GM11168 (cell line): ENCODE results near the gene LYST.

Experiments
- in situ Hi-C: fragments of 300-500 bp; cut with MboI; formaldehyde crosslinking; loops from one replicate; pipeline ENCODE4 v1.12.0; 2022; ENCODE audit warnings: low sequenced_read_pairs; ENCODE audit not compliant: unreplicated experiment

The LYST gene

GRCh38 chr1:235735621-235736020 lies 131.1 kb downstream of the LYST start:
- in situ Hi-C loops = no loop called here

GRCh38 chr1:235734335-235734734 lies 132.4 kb downstream of the LYST start:
- in situ Hi-C loops = no loop called here

GRCh38 chr1:235730007-235730406 lies 136.7 kb downstream of the LYST start:
- in situ Hi-C loops = no loop called here

GRCh38 chr1:235726557-235726956 lies 140.1 kb downstream of the LYST start:
- in situ Hi-C loops = no loop called here

- in situ Hi-C loops = no loop called here
Measured at GRCh38 chr1:235725434-235725833, 141.3 kb downstream of the LYST start.

- in situ Hi-C loops = no loop called here
Measured at GRCh38 chr1:235724730-235725129, 142.0 kb downstream of the LYST start.

- in situ Hi-C loops = no loop called here
Measured at GRCh38 chr1:235722858-235723257, 143.8 kb downstream of the LYST start.

- in situ Hi-C loops = no loop called here
Measured at GRCh38 chr1:235721982-235722381, 144.7 kb downstream of the LYST start.

- in situ Hi-C loops = no loop called here
Measured at GRCh38 chr1:235720544-235720943, 146.2 kb downstream of the LYST start.

GRCh38 chr1:235714205-235714897 lies 152.4 kb downstream of the LYST start:
- in situ Hi-C loops = no loop called here

GRCh38 chr1:235712812-235713211 lies 153.9 kb downstream of the LYST start:
- in situ Hi-C loops = no loop called here

GRCh38 chr1:235710687-235711086 lies 156.0 kb downstream of the LYST start:
- in situ Hi-C loops = no loop called here

GRCh38 chr1:235709018-235709417 lies 157.7 kb downstream of the LYST start:
- in situ Hi-C loops = no loop called here

- in situ Hi-C loops = no loop called here
Measured at GRCh38 chr1:235708390-235708962, 158.2 kb downstream of the LYST start.

- in situ Hi-C loops = no loop called here
Measured at GRCh38 chr1:235703506-235703905, 163.2 kb downstream of the LYST start.

- in situ Hi-C loops = no loop called here
Measured at GRCh38 chr1:235702412-235702811, 164.3 kb downstream of the LYST start.

GRCh38 chr1:235697508-235697907 lies 169.2 kb downstream of the LYST start:
- in situ Hi-C loops = no loop called here

GRCh38 chr1:235689356-235689755 lies 177.3 kb downstream of the LYST start:
- in situ Hi-C loops = no loop called here

- in situ Hi-C loops = no loop called here
Measured at GRCh38 chr1:235688096-235688495, 178.6 kb downstream of the LYST start.

- in situ Hi-C loops = no loop called here
Measured at GRCh38 chr1:235683653-235684052, 183.1 kb downstream of the LYST start.

GRCh38 chr1:235682216-235682615 lies 184.5 kb downstream of the LYST start:
- in situ Hi-C loops = no loop called here

GRCh38 chr1:235679644-235680043 lies 187.1 kb downstream of the LYST start:
- in situ Hi-C loops = no loop called here
